HL-60 (cell line): ENCODE results near the gene SCMH1.
"Not testable (repeated sequence)": the region's sequence is repeated elsewhere in the genome, so short reads cannot be mapped to it uniquely, and the experiment has no call there.

Experiments
- DNase-seq, 2 experiments: peaks; one replicate each; pipeline ENCODE4 v3.0.0-alpha.2; 2010 to 2020; ENCODE audit warnings: low read depth in 1 of 2, low spot score in 1 of 2
- H3K27ac ChIP-seq: fragments of 250-450 bp; sonication (Bioruptor Pico); replicated peaks from 2 replicates; pipeline ENCODE4 v1.5.1; 2020; ENCODE audit warnings: mild to moderate bottlenecking, moderate library complexity
- H3K27me3 ChIP-seq: fragments of 250-450 bp; sonication (Bioruptor Pico); 2 replicates; pipeline ENCODE4 v1.5.1; 2021; ENCODE audit warnings: mild to moderate bottlenecking, moderate library complexity; ENCODE audit not compliant: insufficient read depth, poor library complexity, severe bottlenecking
- H3K4me3 ChIP-seq: replicated peaks from 2 replicates; pipeline ENCODE4 v1.5.1; 2011; ENCODE audit warnings: mild to moderate bottlenecking, control low read depth, low read length; ENCODE audit not compliant: insufficient read depth
- CTCF ChIP-seq: IDR thresholded peaks from one replicate; pipeline ENCODE4 v1.5.1; 2011; ENCODE audit warnings: low read length, control low read depth, inconsistent platforms; ENCODE audit not compliant: insufficient read depth
- GABPA ChIP-seq: IDR thresholded peaks from 2 replicates; pipeline ENCODE4 v1.6.1; 2012; ENCODE audit warnings: low read depth
- POLR2AphosphoS5 ChIP-seq: IDR thresholded peaks from 2 replicates; pipeline ENCODE4 v1.6.1; 2012; ENCODE audit warnings: low read depth
- REST ChIP-seq: IDR thresholded peaks from 2 replicates; pipeline ENCODE4 v1.6.1; 2012; ENCODE audit warnings: low read depth; ENCODE audit not compliant: insufficient replicate concordance
- SPI1 ChIP-seq: IDR thresholded peaks from 2 replicates; pipeline ENCODE4 v1.6.1; 2012; ENCODE audit warnings: low read depth, mild to moderate bottlenecking, borderline replicate concordance

Gene SCMH1

GRCh38 chr1:41213341-41213740, 28.8 kb downstream of the SCMH1 start:
- TF ChIP-seq SPI1 (no peak), GABPA (no peak), POLR2AphosphoS5 (no peak), REST (no peak), CTCF (no peak)
- DNase-seq = no peak

GRCh38 chr1:41211608-41212007, 30.5 kb downstream of the SCMH1 start:
- DNase-seq, H3K27me3 ChIP-seq, H3K4me3 ChIP-seq, H3K27ac ChIP-seq: not testable (repeated sequence)

More at GRCh38 chr1:41213341-41213740, 28.8 kb downstream of the SCMH1 start:
- Histone ChIP-seq H3K27me3 (no peaks in the 10 kb centered on the region), H3K4me3 (no peak overlapping the region), H3K27ac (no peak overlapping the region)

- not testable (repeated sequence) for H3K4me3 ChIP-seq, H3K27ac ChIP-seq, DNase-seq, H3K27me3 ChIP-seq
These were observed 35.1 kb downstream of the SCMH1 start for GRCh38 chr1:41207053-41207452.

GRCh38 chr1:41200728-41201127, 41.4 kb downstream of the SCMH1 start:
- TF ChIP-seq POLR2AphosphoS5 (no peak), REST (no peak), CTCF (no peak), GABPA (no peak), SPI1 (no peak)
- no peak for DNase-seq

GRCh38 chr1:41199375-41199774, 42.7 kb downstream of the SCMH1 start:
- no peak overlapping the region for H3K27ac ChIP-seq
- H3K27me3 ChIP-seq = no peaks in the 10 kb centered on the region
- TF ChIP-seq POLR2AphosphoS5 (no peak), SPI1 (no peak), GABPA (no peak), CTCF (no peak), REST (no peak)
- H3K4me3 ChIP-seq = no peak overlapping the region
- no peak for DNase-seq

More at GRCh38 chr1:41200728-41201127, 41.4 kb downstream of the SCMH1 start:
- Histone ChIP-seq H3K27ac (no peak overlapping the region), H3K4me3 (no peak overlapping the region), H3K27me3 (no peaks in the 10 kb centered on the region)
